Stimulated activated CD4-positive, alpha-beta T cell treated with anti-CD3 and anti-CD28 coated beads, Interleukin-2, amount 100 ng/mL, for 24 hours (primary cell): ENCODE measurements around the gene SGCE.

Experiments used
- DNase-seq, 2 donors: peaks; one replicate each; pipeline ENCODE4 v3.0.0-alpha.2; 2020

Gene SGCE

GRCh38 chr7:94565247-94565894 lies 90.6 kb downstream of the SGCE start:
- no peak for DNase-seq

GRCh38 chr7:94562525-94562924 lies 93.4 kb downstream of the SGCE start:
- no peak for DNase-seq

DNA sequence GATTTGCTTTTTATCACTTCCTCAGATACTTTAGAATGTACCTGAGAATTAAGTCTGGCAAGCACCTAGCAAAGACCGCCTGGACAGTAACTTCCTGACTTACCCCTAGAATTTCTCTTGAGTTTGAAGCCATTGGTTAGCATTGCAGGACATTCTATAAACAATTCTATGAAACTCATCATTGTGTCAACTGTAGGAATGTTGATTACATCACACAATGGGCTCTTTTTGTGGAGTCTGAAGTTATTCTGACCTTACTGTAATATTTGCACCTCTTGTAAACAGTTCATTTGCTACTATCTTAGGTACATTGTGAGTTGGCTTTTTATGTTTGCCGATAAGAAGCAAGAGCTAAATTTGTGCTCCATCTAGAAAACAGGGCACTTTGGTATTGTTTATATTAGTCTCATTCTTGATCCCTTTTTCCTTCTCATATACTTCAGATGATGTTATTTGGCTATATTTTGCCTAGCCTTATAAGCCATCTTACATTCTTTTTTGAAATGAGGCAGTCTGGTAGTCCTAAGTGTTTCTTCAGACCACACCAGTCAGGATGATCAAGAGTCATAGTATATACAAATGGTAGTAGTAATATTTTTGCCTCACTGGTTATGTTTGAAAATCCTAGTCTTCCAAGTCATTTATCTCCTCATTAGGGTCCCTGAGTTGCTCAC lies 94.0 kb downstream of the SGCE start:
- DNase-seq, result no peak

DNA sequence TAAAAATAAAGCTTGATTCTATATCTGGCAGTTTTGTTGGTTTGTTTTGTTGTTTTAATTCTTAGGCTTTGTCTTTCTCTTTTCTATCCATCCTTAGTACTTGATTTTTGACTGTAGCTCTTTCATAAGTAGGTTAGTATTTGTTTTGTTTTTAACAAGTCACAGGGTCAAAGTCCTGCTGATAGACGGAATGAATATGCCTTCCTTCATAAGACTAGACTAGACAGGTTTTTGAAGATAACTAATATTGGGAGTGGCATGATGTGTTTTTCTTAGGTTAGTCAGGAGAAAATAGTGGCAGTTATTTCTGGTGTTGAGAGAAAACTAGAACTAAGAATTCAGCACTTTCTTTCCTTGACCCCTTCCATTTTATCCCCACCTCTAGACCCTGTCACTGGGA lies 96.0 kb downstream of the SGCE start:
- DNase-seq, result no peak

DNA sequence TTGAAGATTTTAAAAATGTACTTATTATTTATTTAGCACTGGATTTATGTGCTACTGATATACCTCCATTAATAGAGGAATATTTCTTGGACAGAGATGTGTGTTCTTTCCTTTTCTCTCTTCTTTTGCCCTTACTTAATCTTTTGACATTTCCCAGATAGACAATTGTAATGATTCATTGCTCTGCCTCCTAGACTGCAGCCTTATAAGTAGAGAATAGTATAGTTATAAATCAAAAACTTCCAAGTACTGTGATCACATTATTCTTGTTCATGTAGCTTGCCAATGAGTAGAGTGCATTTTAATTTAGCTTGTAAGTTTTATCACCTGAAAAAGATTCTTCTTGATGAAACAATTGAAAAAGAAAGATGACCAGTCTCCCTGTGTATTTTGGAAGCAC lies 98.7 kb downstream of the SGCE start:
- DNase-seq, result no peak

- no peak for DNase-seq
Observed at GRCh38 chr7:94556028-94556427, 99.9 kb downstream of the SGCE start.

DNA sequence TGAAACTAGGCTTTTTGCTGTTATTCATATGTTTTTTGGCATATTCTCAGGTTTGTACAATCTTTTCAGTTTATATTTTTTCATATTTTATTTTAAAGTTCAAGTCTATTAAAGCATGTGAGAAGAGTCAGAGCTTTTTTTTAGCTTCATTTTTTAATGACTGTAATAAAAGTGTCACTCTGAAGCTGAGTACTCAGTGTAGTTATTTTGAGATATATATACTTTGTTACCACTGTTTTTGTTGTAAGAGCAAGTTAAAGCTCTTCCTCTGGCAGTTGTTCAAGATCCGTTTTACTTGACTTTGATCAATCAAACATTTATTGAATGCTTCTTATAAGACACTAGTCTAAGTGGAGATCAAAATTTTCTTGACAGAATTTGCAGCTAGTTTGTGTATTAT lies 108.8 kb downstream of the SGCE start:
- DNase-seq, result no peak

GRCh38 chr7:94540428-94540827 lies 115.5 kb downstream of the SGCE start:
- DNase-seq, result no peak
